Middle frontal gyrus (tissue), 1 donor: ENCODE results near the gene POFUT1.
"Not testable (repeated sequence)": the region's sequence is repeated elsewhere in the genome, so short reads cannot be mapped to it uniquely, and the experiment has no call there.

ENCODE experiments used
- DNase-seq: peaks from one replicate; pipeline ENCODE4 v3.0.0-alpha.2; 2015; ENCODE audit warnings: low spot score; ENCODE audit errors: extremely low spot score

The POFUT1 gene

GRCh38 chr20:32233286-32233685 lies 25.6 kb downstream of the POFUT1 start:
- DNase-seq = no peak

- DNase-seq = no peak
These were observed 26.6 kb downstream of the POFUT1 start for GRCh38 chr20:32234135-32234808.

- DNase-seq = no peak
These were observed 27.8 kb downstream of the POFUT1 start for GRCh38 chr20:32235331-32236047.

- DNase-seq = no peak
These were observed 28.4 kb downstream of the POFUT1 start for GRCh38 chr20:32236048-32236533.

GRCh38 chr20:32236819-32237218 lies 29.1 kb downstream of the POFUT1 start:
- DNase-seq = no peak

GRCh38 chr20:32237419-32237818 lies 29.7 kb downstream of the POFUT1 start:
- no peak for DNase-seq

- no peak for DNase-seq
These were observed 31.1 kb downstream of the POFUT1 start for GRCh38 chr20:32238483-32239425.

- DNase-seq = no peak
These were observed 32.5 kb downstream of the POFUT1 start for GRCh38 chr20:32240205-32240604.

- no peak for DNase-seq
These were observed 34.1 kb downstream of the POFUT1 start for GRCh38 chr20:32241807-32242206.

GRCh38 chr20:32244150-32244823 lies 36.6 kb downstream of the POFUT1 start:
- no peak for DNase-seq

GRCh38 chr20:32244959-32245358 lies 37.3 kb downstream of the POFUT1 start:
- DNase-seq = no peak

- not testable (repeated sequence) for DNase-seq
These were observed 38.5 kb downstream of the POFUT1 start for GRCh38 chr20:32246208-32246607.

GRCh38 chr20:32248043-32248442 lies 40.4 kb downstream of the POFUT1 start:
- DNase-seq = no peak

- DNase-seq = no peak
These were observed 41.5 kb downstream of the POFUT1 start for GRCh38 chr20:32249030-32249738.

GRCh38 chr20:32251470-32251869 lies 43.8 kb downstream of the POFUT1 start:
- DNase-seq = no peak

- DNase-seq = no peak
These were observed 44.5 kb downstream of the POFUT1 start for GRCh38 chr20:32252189-32252588.

- DNase-seq = not testable (repeated sequence)
These were observed 53.3 kb downstream of the POFUT1 start for GRCh38 chr20:32260973-32261372.

GRCh38 chr20:32261644-32262043 lies 54.0 kb downstream of the POFUT1 start:
- no peak for DNase-seq

- no peak for DNase-seq
These were observed 55.8 kb downstream of the POFUT1 start for GRCh38 chr20:32263398-32263954.

- no peak for DNase-seq
These were observed 63.9 kb downstream of the POFUT1 start for GRCh38 chr20:32271620-32272019.
